ENCODE data around the gene HINFP. TPM values are rescaled to one million over a fixed set of nuclear protein-coding genes. Genes with fewer than 3 reads are reported as not detected.
"Not testable (repeated sequence)": the region's sequence is repeated elsewhere in the genome, so short reads cannot be mapped to it uniquely, and the experiment has no call there.

HINFP gene
- total and polyA plus RNA-seq, 5 experiments from 2014 or later = 7.3 to 68.6 (median 24.9) TPM

- peaks cover 18 to 59% (median 47%) of the 10 kb centered on the region in 4 donors for H3K4me1 Mint-ChIP-seq
- no peaks in the 10 kb centered on the region for H3K27me3 Mint-ChIP-seq
- DNase-seq = peak; percentile 66 to 92 (median 80)
- POLR2A ChIA-PET = interaction anchor here (0.6 to 3.5 kb wide), 25 partner anchors 8 to 824 kb away, joined by 3 to 48 read pairs (median 4); partner anchors contain the start of genes ABCG4, CENATAC, HINFP and HMBS
- peaks cover 0 to 21% (median 10%) of the 10 kb centered on the region in 3 donors for H3K36me3 Mint-ChIP-seq
- peak within 1 kb of the TSS; percentile 96 to 100 (median 100) for H3K27ac Mint-ChIP-seq
- peak; percentile 86 to 87 for ATAC-seq
- no peaks in the 10 kb centered on the region for H3K9me3 Mint-ChIP-seq
- peak within 1 kb of the TSS; percentile 91 to 99 (median 97) for H3K4me3 Mint-ChIP-seq
These were observed 19.5 kb upstream of the HINFP start, which contains the start of gene DPAGT1 for GRCh38 chr11:119101759-119102423. Gene DPAGT1 (minus strand): TSS chr11:119101853. CDS start chr11:119101655, 198 bp downstream.

- H3K4me3 Mint-ChIP-seq = peak overlapping the region; percentile 62 to 99 (median 97)
- not testable (repeated sequence) for H3K27me3 Mint-ChIP-seq
These were observed 18.2 kb upstream of the HINFP start for GRCh38 chr11:119103161-119103664.

GRCh38 chr11:119103793-119104192 lies 17.6 kb upstream of the HINFP start:
- Mint-ChIP-seq H3K36me3 (peaks cover 0 to 3% (median 0%) of the 10 kb centered on the region in 3 donors), H3K27me3 (no peaks in the 10 kb centered on the region), H3K4me3 (peak overlapping the region in 9 of 10 donors; percentile 69 to 99 (median 83)), H3K4me1 (peaks cover 24 to 68% (median 50%) of the 10 kb centered on the region in 4 donors), H3K9me3 (no peaks in the 10 kb centered on the region), H3K27ac (peak overlapping the region; percentile 57 to 100 (median 96))
- DNase-seq = no peak
- POLR2A ChIA-PET = interaction anchor here (0.6 to 6.6 kb wide), 3 partner anchors 7 to 404 kb away, joined by 4 to 79 read pairs (median 48); a partner anchor contains a TSS
- ATAC-seq = no peak

More at GRCh38 chr11:119103161-119103664, 18.2 kb upstream of the HINFP start:
- Mint-ChIP-seq H3K4me1 (peaks cover 19 to 63% (median 49%) of the 10 kb centered on the region in 4 donors), H3K27ac (peak overlapping the region; percentile 91 to 100 (median 100))
- peak in 1 of 10 donors; percentile 11 for DNase-seq
- POLR2A ChIA-PET = interaction anchor here (1.2 to 3.5 kb wide), 13 partner anchors 9 to 94 kb away, joined by 3 to 48 read pairs (median 8); partner anchors contain the start of genes HINFP, NLRX1, RPS25 and TRAPPC4
- not testable (repeated sequence) for H3K36me3 Mint-ChIP-seq, ATAC-seq, H3K9me3 Mint-ChIP-seq

- H3K9me3 Mint-ChIP-seq = no peaks in the 10 kb centered on the region
- peak within 1 kb of the TSS; percentile 88 to 95 (median 93) for H3K27ac Mint-ChIP-seq
- DNase-seq (peak; percentile 72 to 89 (median 82)), ATAC-seq (peak; percentile 81 to 83)
- POLR2A ChIA-PET = interaction anchor here (0.5 to 7.2 kb wide), 14 partner anchors 10 to 534 kb away, joined by 3 to 130 read pairs (median 4); partner anchors contain the start of genes ARCN1, HINFP, HMBS and RPS25
- peak within 1 kb of the TSS; percentile 84 to 95 (median 89) for H3K4me3 Mint-ChIP-seq
- H3K27me3 Mint-ChIP-seq = no peaks in the 10 kb centered on the region
- H3K4me1 Mint-ChIP-seq = peaks cover 28 to 67% (median 50%) of the 10 kb centered on the region in 4 donors
- peaks cover 1 to 19% (median 4%) of the 10 kb centered on the region in 3 donors for H3K36me3 Mint-ChIP-seq
These were observed 14.5 kb upstream of the HINFP start, which contains the start of gene C2CD2L for GRCh38 chr11:119106564-119107537. Gene C2CD2L (plus strand): TSS chr11:119107344. CDS start chr11:119107742, 398 bp downstream.

GRCh38 chr11:119107538-119108145 lies 13.7 kb upstream of the HINFP start:
- Mint-ChIP-seq H3K4me1 (peaks cover 28 to 61% (median 47%) of the 10 kb centered on the region in 4 donors), H3K36me3 (peaks cover 2 to 22% (median 6%) of the 10 kb centered on the region in 3 donors), H3K27ac (peak overlapping the region; percentile 73 to 95 (median 93)), H3K9me3 (no peaks in the 10 kb centered on the region), H3K4me3 (peak overlapping the region; percentile 84 to 95 (median 89)), H3K27me3 (no peaks in the 10 kb centered on the region)
- ATAC-seq (peak; percentile 32 to 37), DNase-seq (no peak)
- POLR2A ChIA-PET = interaction anchor here (0.7 to 7.2 kb wide), 9 partner anchors 11 to 535 kb away, joined by 3 to 130 read pairs (median 5); partner anchors contain the start of genes ARCN1, HINFP, HMBS and RPS25

- ATAC-seq (peak; percentile 44 to 52), DNase-seq (peak in 5 of 10 donors; percentile 25 to 55 (median 37))
- Mint-ChIP-seq H3K36me3 (peaks cover 2 to 28% (median 6%) of the 10 kb centered on the region in 3 donors), H3K27me3 (no peaks in the 10 kb centered on the region), H3K27ac (peak overlapping the region; percentile 73 to 95 (median 92)), H3K9me3 (no peaks in the 10 kb centered on the region), H3K4me1 (peaks cover 33 to 59% (median 49%) of the 10 kb centered on the region in 4 donors), H3K4me3 (peak overlapping the region; percentile 84 to 95 (median 88))
- POLR2A ChIA-PET = interaction anchor here (0.7 to 7.2 kb wide), 10 partner anchors 11 to 536 kb away, joined by 3 to 130 read pairs (median 4); partner anchors contain the start of genes ARCN1, HINFP, HMBS and RPS25
These were observed 13.1 kb upstream of the HINFP start for GRCh38 chr11:119108146-119108856.

GRCh38 chr11:119108857-119109221 lies 12.5 kb upstream of the HINFP start:
- Mint-ChIP-seq H3K36me3 (peaks cover 2 to 34% (median 6%) of the 10 kb centered on the region in 3 donors), H3K4me1 (peaks cover 33 to 57% (median 48%) of the 10 kb centered on the region in 4 donors), H3K27ac (peak overlapping the region; percentile 86 to 95 (median 92)), H3K9me3 (no peaks in the 10 kb centered on the region), H3K27me3 (no peaks in the 10 kb centered on the region), H3K4me3 (peak overlapping the region; percentile 84 to 95 (median 88))
- DNase-seq = no peak
- POLR2A ChIA-PET = interaction anchor here (0.7 to 7.2 kb wide), 5 partner anchors 11 to 28 kb away, joined by 3 to 130 read pairs (median 5); partner anchors contain the start of genes HINFP and HMBS
- ATAC-seq = no peak

GRCh38 chr11:119109843-119110242 lies 11.5 kb upstream of the HINFP start:
- POLR2A ChIA-PET = interaction anchor here (0.8 to 7.2 kb wide), 4 partner anchors 10 to 194 kb away, joined by 3 to 130 read pairs (median 41); partner anchors contain the start of gene HINFP
- Mint-ChIP-seq H3K4me3 (peak overlapping the region; percentile 84 to 95 (median 88)), H3K27ac (peak overlapping the region; percentile 34 to 95 (median 92)), H3K9me3 (no peaks in the 10 kb centered on the region), H3K36me3 (peaks cover 2 to 39% (median 6%) of the 10 kb centered on the region in 3 donors), H3K27me3 (no peaks in the 10 kb centered on the region), H3K4me1 (peaks cover 33 to 57% (median 48%) of the 10 kb centered on the region in 4 donors)
- DNase-seq (no peak), ATAC-seq (no peak)

GRCh38 chr11:119110439-119110838 lies 10.9 kb upstream of the HINFP start:
- Mint-ChIP-seq H3K27me3 (no peaks in the 10 kb centered on the region), H3K36me3 (peaks cover 5 to 43% (median 10%) of the 10 kb centered on the region in 3 donors), H3K27ac (peak overlapping the region in 9 of 10 donors; percentile 48 to 94 (median 82)), H3K4me3 (peak overlapping the region in 2 of 10 donors; percentile 30 to 65), H3K9me3 (no peaks in the 10 kb centered on the region), H3K4me1 (peaks cover 34 to 62% (median 51%) of the 10 kb centered on the region in 4 donors)
- POLR2A ChIA-PET = interaction anchor here (3.0 to 7.2 kb wide), 2 partner anchors 8 to 9 kb away, joined by 25 to 130 read pairs; partner anchors contain the start of genes DPAGT1 and HINFP
- ATAC-seq (no peak), DNase-seq (no peak)

- ATAC-seq (no peak), DNase-seq (no peak)
- peaks cover 35 to 68% (median 53%) of the 10 kb centered on the region in 4 donors for H3K4me1 Mint-ChIP-seq
- H3K27me3 Mint-ChIP-seq = no peaks in the 10 kb centered on the region
- POLR2A ChIA-PET = interaction anchor here (0.6 to 7.2 kb wide), 5 partner anchors 8 to 132 kb away, joined by 3 to 130 read pairs (median 8); partner anchors contain the start of genes DPAGT1 and HINFP
- no peaks in the 10 kb centered on the region for H3K9me3 Mint-ChIP-seq
- peak overlapping the region in 1 of 10 donors; percentile 11 for H3K4me3 Mint-ChIP-seq
- H3K27ac Mint-ChIP-seq = peak overlapping the region; percentile 26 to 93 (median 72)
- H3K36me3 Mint-ChIP-seq = peaks cover 5 to 44% (median 11%) of the 10 kb centered on the region in 3 donors
These were observed 9.9 kb upstream of the HINFP start for GRCh38 chr11:119111361-119111925.
